GM20000 (cell line): ENCODE data around the gene PLAU.
"Not testable (repeated sequence)": the region's sequence is repeated elsewhere in the genome, so short reads cannot be mapped to it uniquely, and the experiment has no call there.

Experiments used
- DNase-seq: peaks from one replicate; pipeline ENCODE4 v3.0.0; 2012; ENCODE audit warnings: low spot score
- TF ChIP-seq, protein P1 (sequence below): IDR thresholded peaks from 2 replicates; pipeline ENCODE4 v1.5.1; 2012; ENCODE audit warnings: mild to moderate bottlenecking, control low read depth; ENCODE audit errors: extremely low read depth, missing control alignments

The PLAU gene

DNA sequence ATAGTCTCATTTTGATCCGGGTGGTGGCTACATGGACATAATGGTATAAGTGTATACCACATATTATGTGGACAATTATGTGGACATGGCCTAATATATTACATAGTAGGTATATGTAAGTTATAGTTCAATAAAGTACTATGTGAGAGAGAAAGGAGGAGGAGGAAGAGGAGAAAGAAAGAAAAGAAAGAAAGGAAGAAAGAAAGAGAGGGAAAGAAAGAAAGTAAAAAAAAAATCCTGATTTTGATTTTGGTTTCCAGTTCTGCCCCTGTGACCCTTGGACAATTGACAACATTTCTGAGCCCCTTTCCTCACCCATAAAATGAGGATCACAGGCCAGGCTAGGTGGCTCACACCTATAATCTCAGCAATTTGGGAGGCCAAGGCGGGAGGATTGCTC is 44.8 kb downstream of the PLAU start:
- TF ChIP-seq, protein P1, sequence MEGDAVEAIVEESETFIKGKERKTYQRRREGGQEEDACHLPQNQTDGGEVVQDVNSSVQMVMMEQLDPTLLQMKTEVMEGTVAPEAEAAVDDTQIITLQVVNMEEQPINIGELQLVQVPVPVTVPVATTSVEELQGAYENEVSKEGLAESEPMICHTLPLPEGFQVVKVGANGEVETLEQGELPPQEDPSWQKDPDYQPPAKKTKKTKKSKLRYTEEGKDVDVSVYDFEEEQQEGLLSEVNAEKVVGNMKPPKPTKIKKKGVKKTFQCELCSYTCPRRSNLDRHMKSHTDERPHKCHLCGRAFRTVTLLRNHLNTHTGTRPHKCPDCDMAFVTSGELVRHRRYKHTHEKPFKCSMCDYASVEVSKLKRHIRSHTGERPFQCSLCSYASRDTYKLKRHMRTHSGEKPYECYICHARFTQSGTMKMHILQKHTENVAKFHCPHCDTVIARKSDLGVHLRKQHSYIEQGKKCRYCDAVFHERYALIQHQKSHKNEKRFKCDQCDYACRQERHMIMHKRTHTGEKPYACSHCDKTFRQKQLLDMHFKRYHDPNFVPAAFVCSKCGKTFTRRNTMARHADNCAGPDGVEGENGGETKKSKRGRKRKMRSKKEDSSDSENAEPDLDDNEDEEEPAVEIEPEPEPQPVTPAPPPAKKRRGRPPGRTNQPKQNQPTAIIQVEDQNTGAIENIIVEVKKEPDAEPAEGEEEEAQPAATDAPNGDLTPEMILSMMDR: no peak
- no peak for DNase-seq

DNA sequence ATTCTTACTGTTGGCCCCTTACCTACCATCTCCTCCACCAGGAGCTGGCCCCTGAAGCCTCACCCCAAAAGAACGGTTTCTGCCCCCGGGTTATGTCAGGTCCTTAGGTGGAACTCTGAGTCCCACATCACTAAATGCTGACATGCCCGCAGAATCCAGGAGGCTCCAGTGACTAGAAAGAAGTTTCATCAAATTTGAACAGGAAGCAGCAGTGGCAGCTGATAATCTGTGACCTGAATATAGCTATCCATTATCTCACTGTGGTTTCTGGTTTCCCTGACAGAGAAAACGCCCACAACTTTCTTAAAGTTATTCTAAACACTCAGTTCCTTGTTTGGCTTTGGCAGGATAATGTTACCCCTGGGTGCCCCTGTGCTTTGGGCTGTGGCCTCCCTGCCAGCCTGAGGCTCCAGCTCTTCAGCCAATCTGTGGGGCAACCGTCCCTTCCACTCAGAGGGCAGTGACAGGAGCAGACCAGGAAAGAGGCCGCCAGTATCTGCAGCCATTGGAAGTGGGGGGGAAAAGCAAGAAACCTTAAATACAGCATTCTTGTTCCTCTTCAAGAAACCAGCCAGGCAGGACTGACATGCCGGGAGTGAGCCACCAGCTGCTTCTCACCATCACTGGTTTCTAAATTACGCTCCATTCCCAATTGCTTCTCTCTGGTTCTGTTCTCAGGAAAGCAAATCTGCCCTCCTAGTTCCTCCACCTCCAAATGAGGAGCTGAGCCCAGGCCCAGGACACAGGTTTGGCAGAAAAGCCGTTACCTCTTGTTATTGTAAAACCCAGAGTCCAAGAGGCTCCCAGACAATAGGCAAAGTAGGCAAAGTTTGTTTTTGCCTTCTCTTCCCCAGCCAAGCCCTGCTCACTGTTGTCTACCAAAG is 45.8 kb downstream of the PLAU start:
- DNase-seq: peak; percentile 77
- TF ChIP-seq, protein P1: no peak

DNA sequence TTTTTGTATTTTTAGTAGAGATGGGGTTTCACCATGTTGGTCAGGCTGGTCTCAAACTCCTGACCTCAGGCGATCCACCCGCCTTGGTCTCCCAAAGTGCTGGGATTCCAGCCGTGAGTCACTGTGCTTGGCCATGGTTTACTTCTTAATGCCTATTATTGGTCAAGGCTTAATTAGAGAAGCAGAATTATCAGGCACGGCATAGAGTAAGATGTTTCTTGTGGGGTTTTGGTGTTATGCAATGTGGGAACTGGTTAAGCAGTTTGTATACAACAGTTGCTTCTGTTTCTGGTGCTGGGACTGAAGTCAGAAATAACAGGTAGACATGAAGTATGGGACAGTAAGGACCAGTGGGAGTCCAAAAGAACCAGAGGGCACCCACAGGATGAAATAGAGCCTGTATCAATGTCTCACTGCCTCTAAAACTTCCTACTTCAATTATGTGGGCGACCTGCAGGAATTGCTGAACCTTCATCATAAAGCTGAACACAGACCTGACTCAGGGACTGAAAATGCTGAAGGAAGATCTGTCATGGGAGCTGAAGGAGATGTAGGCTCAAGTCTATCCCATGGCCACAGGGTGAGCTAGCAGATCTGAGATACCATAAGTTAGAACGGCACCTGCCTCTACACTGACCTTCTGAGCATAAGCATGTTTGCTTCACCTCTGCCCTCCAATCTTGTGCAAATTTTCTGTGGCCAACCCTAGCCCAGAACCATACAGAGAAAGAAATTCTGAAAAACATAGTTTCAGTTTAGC is 48.7 kb downstream of the PLAU start:
- TF ChIP-seq, protein P1: no peak
- DNase-seq: no peak

DNA sequence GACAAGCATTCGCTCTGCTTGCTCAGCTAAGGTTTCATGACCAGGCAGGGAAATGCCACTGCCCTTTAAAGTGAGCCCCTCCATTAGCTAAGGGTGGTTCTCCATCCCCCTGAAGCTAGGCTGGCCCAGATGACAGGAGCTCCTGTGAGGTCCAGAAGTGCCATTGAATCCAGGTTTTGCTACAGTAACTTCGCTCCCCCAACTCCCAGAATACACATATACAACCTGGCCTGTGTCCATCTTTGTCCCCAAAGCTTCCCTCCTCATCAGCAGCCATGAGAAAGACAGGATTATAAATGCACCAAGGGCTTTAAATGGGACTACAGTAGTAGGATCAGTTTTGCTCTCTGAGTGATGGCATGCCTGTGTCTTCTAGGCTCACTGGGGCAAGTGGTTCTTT is 51.5 kb downstream of the PLAU start:
- TF ChIP-seq, protein P1: no peak

DNA sequence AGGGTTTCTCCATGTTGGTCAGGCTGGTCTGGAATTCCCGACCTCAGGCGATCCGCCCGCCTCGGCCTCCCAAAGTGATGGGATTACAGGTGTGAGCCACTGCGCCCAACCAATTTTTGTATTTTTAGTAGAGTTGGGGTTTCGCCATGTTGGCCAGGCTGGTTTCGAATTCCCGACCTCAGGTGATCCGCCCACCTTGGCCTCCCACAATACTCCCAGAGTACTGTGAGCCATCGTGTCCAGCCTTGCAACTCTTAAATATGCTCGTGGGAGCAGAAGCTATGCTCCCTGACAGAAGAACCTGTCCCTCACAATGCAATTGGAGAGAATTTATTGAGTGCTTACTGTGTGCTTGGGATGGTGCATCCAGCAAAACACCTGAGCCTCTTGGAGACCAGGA is 52.6 kb downstream of the PLAU start:
- DNase-seq: not testable (repeated sequence)

More for the DNA sequence above, 51.5 kb downstream of the PLAU start:
- DNase-seq: no peak

DNA sequence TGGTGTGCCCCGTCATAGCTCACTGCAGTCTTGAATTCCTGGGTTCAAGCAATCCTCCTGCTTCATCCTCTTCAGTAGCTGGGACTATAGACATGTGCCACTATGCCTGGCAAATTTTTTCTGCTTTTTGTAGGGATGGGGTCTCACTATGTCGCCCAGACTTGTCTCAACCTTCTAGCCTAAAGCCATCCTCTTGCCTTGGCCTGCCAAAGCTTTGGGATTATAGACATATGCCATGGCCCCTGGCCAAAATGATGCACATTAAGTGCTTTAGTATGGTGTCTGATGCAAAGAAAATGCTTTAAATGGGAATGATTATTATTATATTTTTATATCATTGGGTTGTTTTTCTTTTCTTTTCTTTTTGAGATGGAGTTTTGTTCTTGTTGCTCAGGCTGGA is 53.8 kb downstream of the PLAU start:
- TF ChIP-seq, protein P1: no peak
- DNase-seq: no peak

DNA sequence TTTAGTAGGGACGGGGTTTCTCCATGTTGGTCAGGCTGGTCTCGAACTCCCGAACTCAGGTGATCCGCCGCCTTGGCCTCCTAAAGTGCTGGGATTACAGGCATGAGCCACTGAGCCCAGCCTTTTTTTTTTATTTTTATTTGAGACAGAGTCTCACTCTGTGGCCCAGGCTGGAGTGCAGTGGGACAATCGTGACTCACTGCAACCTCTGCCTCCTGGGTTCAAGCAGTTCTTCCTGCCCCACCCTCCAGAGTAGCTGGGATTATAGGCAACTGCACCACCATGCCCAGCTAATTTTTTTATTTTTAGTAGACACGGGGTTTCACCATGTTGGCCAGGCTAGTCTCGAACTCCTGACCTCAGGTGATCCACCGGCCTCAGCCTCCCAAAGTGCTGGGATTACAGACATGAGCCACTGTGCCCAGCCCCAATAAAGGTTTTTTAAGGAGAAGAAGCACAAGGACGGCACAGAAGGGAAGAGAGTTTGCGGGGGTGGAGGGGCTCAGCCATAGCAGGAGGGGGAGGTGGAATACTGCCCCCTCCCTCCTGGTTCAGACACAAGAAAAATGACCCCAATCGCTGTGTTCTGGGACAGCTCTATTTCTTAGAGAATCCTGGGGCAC is 54.4 kb downstream of the PLAU start:
- DNase-seq: not testable (repeated sequence)
